Smooth muscle cell (in vitro differentiated cells): Measurements from ENCODE around the gene ZNF688. TPM values are rescaled to one million over a fixed set of nuclear protein-coding genes. Genes with fewer than 3 reads are reported as not detected.
A peak's percentile ranks its signal among the peaks of the same experiment; 100 is the strongest.

Experiments used
- DNase-seq: peaks from one replicate; lab custom pipeline; 2025; ENCODE audit not compliant: unreplicated experiment; lab: John Stamatoyannopoulos, UW
- H2AFZ ChIP-seq: fragments of 200-600 bp; sonication (generic); 2 replicates; pipeline ENCODE4 v1.6.0; 2016; ENCODE audit warnings: antibody characterized with exemption, low read depth, mild to moderate bottlenecking
- H3F3A ChIP-seq: fragments of 200-600 bp; sonication (generic); 2 replicates; pipeline ENCODE4 v1.6.0; 2017; ENCODE audit warnings: antibody characterized with exemption, low read depth
- H3K27ac ChIP-seq: fragments of 200-600 bp; sonication (generic); 2 replicates; pipeline ENCODE4 v1.5.1; 2016; ENCODE audit warnings: low read depth, mild to moderate bottlenecking
- H3K27me3 ChIP-seq: fragments of 200-600 bp; sonication (generic); 2 replicates; pipeline ENCODE4 v1.6.1; 2016; ENCODE audit warnings: low read depth, mild to moderate bottlenecking
- H3K36me3 ChIP-seq: fragments of 200-600 bp; sonication (generic); 2 replicates; pipeline ENCODE4 v1.5.1; 2016; ENCODE audit warnings: low read depth
- H3K4me1 ChIP-seq: fragments of 200-600 bp; sonication (generic); 2 replicates; pipeline ENCODE4 v1.5.1; 2016; ENCODE audit warnings: low read depth
- H3K4me2 ChIP-seq: fragments of 200-600 bp; sonication (generic); 2 replicates; pipeline ENCODE4 v1.6.0; 2016; ENCODE audit warnings: mild to moderate bottlenecking
- H3K4me3 ChIP-seq: fragments of 200-600 bp; sonication (generic); 2 replicates; pipeline ENCODE4 v1.5.1; 2016; ENCODE audit warnings: mild to moderate bottlenecking
- H3K79me2 ChIP-seq: fragments of 200-600 bp; sonication (generic); 2 replicates; pipeline ENCODE4 v1.6.0; 2016; ENCODE audit warnings: low read depth, mild to moderate bottlenecking
- H3K9ac ChIP-seq: fragments of 200-600 bp; sonication (generic); 2 replicates; pipeline ENCODE4 v1.6.0; 2016; ENCODE audit warnings: low read depth
- H3K9me3 ChIP-seq: fragments of 200-600 bp; sonication (generic); replicated peaks from 2 replicates; pipeline ENCODE4 v1.5.1; 2016; ENCODE audit warnings: low read depth
- H4K20me1 ChIP-seq: fragments of 200-600 bp; sonication (generic); 2 replicates; pipeline ENCODE4 v1.6.0; 2016; ENCODE audit warnings: low read depth
- CTCF ChIP-seq: fragments of 200-600 bp; sonication (generic); IDR thresholded peaks from 2 replicates; pipeline ENCODE4 v1.5.1; 2017; ENCODE audit warnings: borderline replicate concordance, mild to moderate bottlenecking, antibody characterized with exemption; ENCODE audit not compliant: insufficient read depth, poor library complexity, severe bottlenecking
- WGBS: methylation state at CpG from one replicate; pipeline ENCODE4 v1.1.7; 2016; ENCODE audit warnings: low lambda C conversion rate; 5-methylcytosine and 5-hydroxymethylcytosine counted together
- polyA plus RNA-seq: library from polyadenylated mRNA; unstranded; fragments of >200 nt; fragmentation: Nextera tagmentation; extraction: Ambion mirVana; gene quantifications from 2 replicates; pipeline ENCODE4 v1.2.1, GENCODE V29; 2016
- total RNA-seq: library from RNA; depleted of rRNA; stranded (reverse); fragments of >200 nt; gene quantifications from 2 replicates; pipeline ENCODE4 v1.2.3, GENCODE V29; 2014

The ZNF688 gene
- 6.2 and 6.9 TPM in 2 replicates for total RNA-seq
- polyA plus RNA-seq, result 16.4 and 16.8 TPM in 2 replicates

GRCh38 chr16:30571445-30572322 lies at the start of gene ZNF688:
Gene ZNF688 (minus strand): TSS chr16:30571714. CDS start chr16:30571629, 85 bp downstream.
- 1% methylated on average over 59 of the region's 67 CpGs for WGBS
- no peak for TF ChIP-seq CTCF
- peak; percentile 66 for DNase-seq
- H3K36me3 ChIP-seq, result no peaks in the 10 kb centered on the region
- H3K4me3 ChIP-seq, result peak within 1 kb of the TSS; percentile 63
- no peaks in the 10 kb centered on the region for H4K20me1 ChIP-seq
- no peaks in the 10 kb centered on the region for H3K9me3 ChIP-seq
- peak within 1 kb of the TSS; percentile 35 for H3K27ac ChIP-seq
- no peaks in the 10 kb centered on the region for H3K79me2 ChIP-seq
- H3F3A ChIP-seq, result peaks cover 6% of the 10 kb centered on the region
- peak within 1 kb of the TSS; percentile 91 for H3K4me2 ChIP-seq
- peak within 1 kb of the TSS; percentile 53 for H2AFZ ChIP-seq
- peak within 1 kb of the TSS; percentile 58 for H3K9ac ChIP-seq
- peaks cover 13% of the 10 kb centered on the region for H3K4me1 ChIP-seq
- no peaks in the 10 kb centered on the region for H3K27me3 ChIP-seq

GRCh38 chr16:30620169-30620568 lies 48.7 kb upstream of the ZNF688 start:
- no peaks in the 10 kb centered on the region for H3K9me3 ChIP-seq
- no peaks in the 10 kb centered on the region for H3K27me3 ChIP-seq
- no peaks in the 10 kb centered on the region for H3K4me1 ChIP-seq
- TF ChIP-seq CTCF, result no peak
- 81% methylated on average over 3 of the region's 3 CpGs for WGBS
- no peaks in the 10 kb centered on the region for H4K20me1 ChIP-seq
- no peak overlapping the region for H3K4me2 ChIP-seq
- DNase-seq, result no peak
- H2AFZ ChIP-seq, result no peak overlapping the region
- H3K36me3 ChIP-seq, result no peaks in the 10 kb centered on the region
- H3K27ac ChIP-seq, result no peak overlapping the region
- H3K9ac ChIP-seq, result no peak overlapping the region
- no peaks in the 10 kb centered on the region for H3F3A ChIP-seq
- H3K79me2 ChIP-seq, result no peaks in the 10 kb centered on the region
- H3K4me3 ChIP-seq, result no peak overlapping the region

- WGBS, result 75% methylated on average over 5 of the region's 5 CpGs
Measured at GRCh38 chr16:30619638-30620037, 48.1 kb upstream of the ZNF688 start.

More at GRCh38 chr16:30619638-30620037, 48.1 kb upstream of the ZNF688 start:
- no peak overlapping the region for H3K4me3 ChIP-seq
- H4K20me1 ChIP-seq, result no peaks in the 10 kb centered on the region
- H3K79me2 ChIP-seq, result no peaks in the 10 kb centered on the region
- no peaks in the 10 kb centered on the region for H3K4me1 ChIP-seq
- no peaks in the 10 kb centered on the region for H3K27me3 ChIP-seq
- no peak for DNase-seq
- no peaks in the 10 kb centered on the region for H3K9me3 ChIP-seq
- H3K27ac ChIP-seq, result no peak overlapping the region
- TF ChIP-seq CTCF, result no peak
- H2AFZ ChIP-seq, result no peak overlapping the region
- H3K9ac ChIP-seq, result no peak overlapping the region
- H3K36me3 ChIP-seq, result no peaks in the 10 kb centered on the region
- no peak overlapping the region for H3K4me2 ChIP-seq
- no peaks in the 10 kb centered on the region for H3F3A ChIP-seq
